Stimulated activated naive CD8-positive, alpha-beta T cell treated with anti-CD3 and anti-CD28 coated beads, Interleukin-15, Interleukin-2, amounts not matched to agents 100 U/mL and 50 U/mL, for 24 hours (primary cell): ENCODE data around the gene BAD.
A peak's percentile ranks its signal among the peaks of the same experiment; 100 is the strongest.
"Not testable (repeated sequence)": the region's sequence is repeated elsewhere in the genome, so short reads cannot be mapped to it uniquely, and the experiment has no call there.

Experiments used
- ATAC-seq: fragments of 150-1000 bp; cut with Tn5 transposase; one replicate; pipeline ENCODE4 v1.10.0; 2021
- DNase-seq: peaks from one replicate; pipeline ENCODE4 v3.0.0; 2021

The BAD gene

GRCh38 chr11:64314805-64315561 is 30.5 kb upstream of the BAD start:
- no peak for ATAC-seq
- DNase-seq, result no peak

DNA sequence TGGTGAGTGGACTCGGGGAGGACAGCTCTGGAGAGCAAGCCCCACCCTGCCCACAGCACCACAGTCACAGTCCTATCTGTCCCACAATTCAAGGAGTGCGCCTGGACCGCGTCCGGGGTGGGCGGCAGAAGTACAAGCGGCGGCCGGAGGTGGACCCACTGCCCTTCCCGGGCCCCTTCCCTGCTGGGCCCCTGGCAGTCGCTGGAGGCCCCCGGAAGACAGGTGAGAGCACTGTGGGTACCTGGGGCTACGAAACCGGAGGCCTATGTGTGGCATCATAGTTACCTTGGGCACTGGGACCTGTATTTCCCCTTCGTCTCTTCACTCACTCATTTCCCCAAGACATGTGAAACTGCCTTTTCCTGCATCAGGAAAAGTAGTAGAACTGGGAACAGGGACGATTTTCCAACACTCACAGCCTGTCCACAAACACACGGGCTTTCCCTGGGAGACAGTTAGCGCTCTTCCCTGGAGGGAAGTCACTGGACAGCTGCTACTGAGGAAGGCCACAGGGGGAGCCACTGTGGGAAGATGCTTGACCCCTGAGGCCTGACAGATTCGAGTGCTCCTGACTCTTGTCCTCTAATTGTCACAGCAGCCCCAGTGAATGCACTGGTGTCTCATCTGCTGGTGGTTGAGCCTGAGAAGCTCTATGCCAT is 29.8 kb upstream of the BAD start:
- DNase-seq, result no peak

GRCh38 chr11:64313491-64314145 is 29.2 kb upstream of the BAD start:
- ATAC-seq (no peak), DNase-seq (no peak)

More for the DNA sequence above, 29.8 kb upstream of the BAD start:
- ATAC-seq, result no peak

GRCh38 chr11:64312947-64313346 is 28.5 kb upstream of the BAD start:
- no peak for ATAC-seq
- DNase-seq, result no peak

DNA sequence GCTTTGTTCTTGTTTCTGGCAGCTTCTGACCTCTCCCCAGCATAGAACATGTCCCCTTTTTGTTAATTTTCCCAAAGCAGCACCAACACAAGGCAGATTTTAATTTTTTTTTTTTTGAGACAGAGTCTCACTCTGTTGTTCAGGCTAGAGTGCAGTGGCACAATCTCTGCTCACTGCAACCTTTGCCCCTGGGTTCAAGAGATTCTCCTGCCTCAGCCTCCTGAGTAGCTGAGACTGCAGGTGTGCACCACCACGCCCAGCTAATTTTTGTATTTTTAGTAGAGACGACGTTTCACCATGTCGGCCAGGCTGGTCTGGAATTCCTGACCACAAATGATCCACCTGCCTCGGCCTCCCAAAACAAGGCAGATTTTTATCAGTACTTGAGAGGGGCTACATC is 23.3 kb upstream of the BAD start:
- not testable (repeated sequence) for ATAC-seq, DNase-seq

- no peak for DNase-seq
Observed at GRCh38 chr11:64306876-64307622, 22.6 kb upstream of the BAD start.

GRCh38 chr11:64306563-64306875 is 22.1 kb upstream of the BAD start:
- ATAC-seq (no peak), DNase-seq (no peak)

More at GRCh38 chr11:64306876-64307622, 22.6 kb upstream of the BAD start:
- no peak for ATAC-seq

- ATAC-seq, result peak; percentile 15
- DNase-seq, result peak; percentile 77
Observed at GRCh38 chr11:64305691-64306562, 21.5 kb upstream of the BAD start.

- peak; percentile 78 for ATAC-seq
- DNase-seq, result peak; percentile 100
Observed at GRCh38 chr11:64305075-64305690, 20.7 kb upstream of the BAD start, which contains the start of gene ESRRA. Gene ESRRA, plus strand, starts transcription at chr11:64305524. Its CDS starts 1,656 bp downstream, at chr11:64307180.

DNA sequence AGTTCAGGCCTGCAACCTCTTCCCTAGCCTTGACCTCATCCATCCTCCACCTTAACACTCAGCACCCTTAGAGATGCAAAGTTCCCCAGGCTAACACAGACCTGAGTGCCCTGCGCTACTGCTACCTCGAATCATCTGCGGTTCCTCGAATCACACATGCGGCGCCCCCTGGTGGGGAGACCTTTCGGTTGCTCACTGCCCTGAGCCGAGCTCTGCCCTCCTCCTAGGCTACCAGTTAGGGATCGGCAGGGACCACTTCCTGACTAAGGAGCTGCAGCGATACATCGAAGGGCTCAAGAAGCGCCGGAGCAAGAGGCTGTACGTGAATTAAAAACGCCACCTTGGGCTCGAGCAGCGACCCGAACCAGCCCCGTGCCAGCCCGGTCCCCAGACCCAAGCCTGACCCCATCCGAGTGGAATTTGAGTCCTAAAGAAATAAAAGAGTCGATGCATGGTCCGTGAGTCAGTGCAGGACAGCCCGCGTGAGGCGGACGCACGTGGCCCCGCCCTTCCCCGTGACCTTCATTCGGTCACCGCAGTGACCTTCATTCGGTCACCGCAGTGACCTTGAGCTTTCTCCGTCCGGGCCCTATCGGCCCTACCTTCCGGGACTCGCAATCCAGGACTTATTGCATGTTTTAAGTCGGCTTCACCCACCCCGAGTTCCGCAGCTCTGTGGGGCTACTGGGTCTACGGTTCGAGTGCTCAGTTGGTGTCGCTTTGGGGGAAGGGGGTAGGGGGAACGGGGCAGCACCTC is 20.0 kb upstream of the BAD start:
- peak; percentile 48 for ATAC-seq
- peak; percentile 99 for DNase-seq

DNA sequence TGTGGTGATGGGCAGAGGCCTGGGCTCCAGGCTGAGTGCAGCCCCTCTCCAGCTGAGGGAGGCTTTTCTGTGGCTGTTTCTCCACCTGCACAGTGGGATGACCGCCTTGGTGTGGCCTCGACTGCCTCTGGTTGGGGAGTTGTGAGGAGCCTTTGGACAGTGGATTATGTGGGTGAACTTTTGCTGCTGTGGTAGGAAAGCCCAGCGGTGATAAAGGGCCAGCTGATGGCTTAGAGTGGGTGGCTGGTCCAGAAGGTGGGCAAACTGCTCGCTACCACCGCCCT is 19.5 kb upstream of the BAD start:
- DNase-seq (no peak), ATAC-seq (no peak)

DNA sequence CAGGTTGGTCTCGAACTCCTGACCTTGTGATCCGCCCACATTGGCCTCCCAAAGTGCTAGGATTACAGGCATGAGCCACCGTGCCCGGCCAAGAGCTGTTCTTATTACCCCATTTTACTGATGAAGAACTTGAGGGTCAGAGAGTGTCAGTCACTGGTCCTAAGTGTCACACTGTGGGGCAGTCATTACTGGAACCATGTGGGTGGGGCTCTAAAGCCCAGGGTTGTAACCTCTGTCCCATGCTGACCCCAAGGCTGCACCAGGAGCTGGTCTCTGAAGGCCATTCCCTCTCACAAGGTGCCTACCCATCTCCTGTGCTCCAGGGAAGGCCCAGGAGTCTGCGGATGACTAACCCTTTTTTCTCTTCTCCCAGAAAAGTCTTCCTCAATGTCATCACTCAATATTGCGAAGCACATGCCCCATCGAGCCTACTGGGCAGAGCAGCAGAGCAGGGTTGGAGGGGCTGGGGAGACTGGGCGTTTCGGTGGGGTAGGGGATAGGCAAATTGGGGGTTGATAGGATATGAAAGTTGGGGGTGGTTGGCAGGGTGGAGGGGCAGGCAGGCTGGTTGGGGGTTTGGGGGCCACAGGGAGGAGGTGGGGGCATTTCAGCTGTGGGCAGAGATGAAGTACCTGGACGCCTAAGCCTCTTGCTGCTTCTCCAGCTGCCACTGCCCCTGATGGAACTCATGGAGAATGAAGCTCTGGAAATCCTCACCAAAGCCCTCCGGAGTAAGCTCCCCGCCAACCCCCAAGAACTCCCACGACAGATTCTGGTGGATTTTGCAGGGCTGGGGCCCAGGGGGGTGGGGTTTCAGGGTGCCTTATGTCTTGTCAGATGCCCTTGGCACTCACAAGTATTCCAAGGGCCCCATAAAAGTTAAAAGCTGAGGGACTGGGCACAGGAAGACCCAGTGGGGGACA is 18.9 kb upstream of the BAD start:
- DNase-seq (no peak), ATAC-seq (no peak)

- DNase-seq, result no peak
Observed at GRCh38 chr11:64299847-64300648, 15.6 kb upstream of the BAD start, which contains the start of gene CATSPERZ. Gene CATSPERZ, plus strand, starts transcription at chr11:64300358. Its CDS starts 53 bp downstream, at chr11:64300411.

DNA sequence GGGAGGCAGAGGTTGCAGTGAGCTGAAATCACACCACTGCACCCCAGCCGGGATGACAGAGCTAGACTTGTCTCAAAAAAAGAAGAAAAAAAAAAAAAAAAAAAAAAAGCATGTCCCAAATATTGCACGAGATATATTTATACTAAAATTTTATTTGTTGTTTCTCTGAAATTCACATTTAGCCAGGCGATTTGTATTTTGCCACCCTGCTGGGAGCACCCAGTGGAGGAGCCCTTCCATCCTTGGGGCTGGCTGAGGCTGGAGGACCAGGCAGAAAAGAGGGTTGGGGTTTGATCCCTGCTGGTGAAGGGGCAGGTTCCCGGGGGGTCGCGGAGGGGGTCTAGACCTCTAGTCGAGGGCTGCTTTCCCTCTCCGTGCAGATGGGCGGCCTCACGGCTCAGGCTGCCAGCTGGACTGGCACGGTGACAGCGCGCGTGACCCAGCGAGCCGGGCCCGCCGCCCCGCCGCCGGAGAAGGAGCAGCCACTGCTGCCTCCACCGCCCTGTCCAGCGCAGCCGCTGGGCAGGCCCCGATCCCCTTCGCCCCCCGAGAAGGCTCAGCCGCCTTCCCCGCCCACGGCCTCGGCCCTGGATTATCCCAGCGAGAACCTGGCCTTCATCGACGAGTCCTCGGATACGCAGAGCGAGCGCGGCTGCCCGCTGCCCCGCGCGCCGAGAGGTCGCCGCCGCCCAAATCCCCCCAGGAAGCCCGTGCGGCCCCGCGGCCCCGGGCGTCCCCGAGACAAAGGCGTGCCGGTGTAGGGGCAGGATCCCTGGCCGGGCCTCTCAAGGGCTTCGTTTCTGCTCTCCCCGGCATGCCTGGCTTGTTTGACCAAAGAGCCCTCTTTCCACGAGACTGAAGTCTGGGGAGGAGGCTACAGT is 14.7 kb upstream of the BAD start:
- DNase-seq, result no peak
- no peak for ATAC-seq

More at GRCh38 chr11:64299847-64300648, 15.6 kb upstream of the BAD start, which contains the start of gene CATSPERZ:
- ATAC-seq, result no peak

- DNase-seq (no peak), ATAC-seq (no peak)
Observed at GRCh38 chr11:64297699-64298358, 13.4 kb upstream of the BAD start.

GRCh38 chr11:64296830-64297698 is 12.6 kb upstream of the BAD start:
- no peak for ATAC-seq
- no peak for DNase-seq
